PC-3 (cell line): ENCODE results near the gene LNX2.

ENCODE experiments used
- EZH2 ChIP-seq: fragments of 300-600 bp; sonication (generic); IDR thresholded peaks from one replicate; pipeline ENCODE4 v1.6.1; 2017; ENCODE audit warnings: antibody characterized with exemption, mild to moderate bottlenecking, low read length; ENCODE audit not compliant: unreplicated experiment
- EZH2phosphoT487 ChIP-seq: fragments of 300-600 bp; sonication (generic); IDR thresholded peaks from 2 replicates; pipeline ENCODE4 v1.6.1; 2018; ENCODE audit warnings: mild to moderate bottlenecking, antibody characterized with exemption, low read length, borderline replicate concordance
- TF ChIP-seq, protein P1 (sequence below): fragments of 300-600 bp; sonication (generic); conservative IDR thresholded peaks from 2 replicates; pipeline ENCODE4 v1.5.1; 2017; ENCODE audit warnings: antibody characterized with exemption, low read depth, mild to moderate bottlenecking, low read length

DNA sequence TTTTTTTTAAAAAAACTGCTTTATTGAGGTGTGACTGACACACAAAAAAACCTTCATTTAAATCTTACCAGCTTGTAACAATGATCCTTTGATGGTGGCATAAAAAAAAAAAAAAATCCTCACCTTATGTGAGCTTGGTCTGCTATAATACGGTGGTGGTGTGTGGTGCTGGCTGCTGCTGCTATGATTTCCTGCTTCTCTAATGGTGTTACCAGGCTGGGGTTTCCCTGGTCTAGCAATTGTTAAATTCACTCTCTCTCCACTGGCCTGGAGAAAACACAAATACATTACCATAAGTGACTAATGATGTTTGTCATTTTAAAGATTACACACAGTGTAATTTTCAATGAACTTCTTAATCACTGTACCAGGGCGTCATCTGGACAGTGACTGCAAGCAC is 60.6 kb downstream of the LNX2 start:
- TF ChIP-seq, protein P1, sequence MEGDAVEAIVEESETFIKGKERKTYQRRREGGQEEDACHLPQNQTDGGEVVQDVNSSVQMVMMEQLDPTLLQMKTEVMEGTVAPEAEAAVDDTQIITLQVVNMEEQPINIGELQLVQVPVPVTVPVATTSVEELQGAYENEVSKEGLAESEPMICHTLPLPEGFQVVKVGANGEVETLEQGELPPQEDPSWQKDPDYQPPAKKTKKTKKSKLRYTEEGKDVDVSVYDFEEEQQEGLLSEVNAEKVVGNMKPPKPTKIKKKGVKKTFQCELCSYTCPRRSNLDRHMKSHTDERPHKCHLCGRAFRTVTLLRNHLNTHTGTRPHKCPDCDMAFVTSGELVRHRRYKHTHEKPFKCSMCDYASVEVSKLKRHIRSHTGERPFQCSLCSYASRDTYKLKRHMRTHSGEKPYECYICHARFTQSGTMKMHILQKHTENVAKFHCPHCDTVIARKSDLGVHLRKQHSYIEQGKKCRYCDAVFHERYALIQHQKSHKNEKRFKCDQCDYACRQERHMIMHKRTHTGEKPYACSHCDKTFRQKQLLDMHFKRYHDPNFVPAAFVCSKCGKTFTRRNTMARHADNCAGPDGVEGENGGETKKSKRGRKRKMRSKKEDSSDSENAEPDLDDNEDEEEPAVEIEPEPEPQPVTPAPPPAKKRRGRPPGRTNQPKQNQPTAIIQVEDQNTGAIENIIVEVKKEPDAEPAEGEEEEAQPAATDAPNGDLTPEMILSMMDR = no peak
- TF ChIP-seq EZH2 (no peak), EZH2phosphoT487 (no peak)
